Measurements from ENCODE around the gene PRKN.
"Not testable (repeated sequence)": the region's sequence is repeated elsewhere in the genome, so short reads cannot be mapped to it uniquely, and the experiment has no call there.

PRKN gene

GRCh38 chr6:161522276-161522675, 1205.3 kb downstream of the PRKN start:
- no peak for DNase-seq

GRCh38 chr6:161511447-161512095, 1216.0 kb downstream of the PRKN start:
- DNase-seq, result peak in 7 of 56 donors; percentile 3 to 30 (median 17)

DNA sequence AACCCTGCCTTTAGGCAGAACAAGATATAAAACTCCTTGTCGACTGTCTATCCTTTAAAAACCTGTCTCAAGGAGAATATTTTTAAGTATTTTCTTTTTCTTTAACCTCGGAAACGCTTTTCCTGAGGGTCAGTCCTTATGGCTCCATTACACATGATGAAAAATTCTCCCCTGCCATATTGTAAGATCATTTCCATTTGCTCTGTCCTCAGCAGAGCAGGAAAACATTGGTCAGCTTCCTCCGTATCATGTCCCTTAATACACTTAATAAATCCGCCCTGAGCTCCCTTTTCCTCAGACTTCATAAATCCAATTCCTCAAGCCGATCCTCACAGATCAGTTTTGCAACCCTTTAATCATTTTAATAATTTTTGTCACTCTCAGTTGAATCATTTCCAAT, 1219.2 kb downstream of the PRKN start:
- DNase-seq, result no peak

- no peak for DNase-seq
These were observed 1220.2 kb downstream of the PRKN start for GRCh38 chr6:161507375-161507774.

- no peak for DNase-seq
These were observed 1224.0 kb downstream of the PRKN start for GRCh38 chr6:161503570-161503969.

GRCh38 chr6:161498881-161499280, 1228.7 kb downstream of the PRKN start:
- DNase-seq, result no peak

DNA sequence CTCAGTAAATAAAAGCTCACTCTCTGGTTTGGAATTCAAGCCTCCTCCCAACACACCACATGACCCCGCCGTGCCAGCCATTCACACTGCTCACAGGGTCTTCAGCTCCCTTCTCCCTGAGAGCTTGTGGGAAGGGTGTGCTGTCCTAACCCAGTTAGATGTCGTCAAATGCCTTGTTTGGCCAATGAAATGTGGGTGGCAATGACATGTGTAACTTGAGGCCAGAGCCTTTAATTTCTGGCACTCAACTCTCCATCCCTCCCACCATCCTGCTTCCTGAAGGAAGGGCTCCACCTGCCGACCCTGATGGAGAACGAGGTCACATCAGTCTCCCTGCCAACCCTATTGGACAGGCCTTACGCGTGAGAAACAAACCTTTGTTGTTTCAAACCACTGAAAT, 1229.2 kb downstream of the PRKN start:
- peak in 2 of 56 donors; percentile 4 to 8 for DNase-seq

DNA sequence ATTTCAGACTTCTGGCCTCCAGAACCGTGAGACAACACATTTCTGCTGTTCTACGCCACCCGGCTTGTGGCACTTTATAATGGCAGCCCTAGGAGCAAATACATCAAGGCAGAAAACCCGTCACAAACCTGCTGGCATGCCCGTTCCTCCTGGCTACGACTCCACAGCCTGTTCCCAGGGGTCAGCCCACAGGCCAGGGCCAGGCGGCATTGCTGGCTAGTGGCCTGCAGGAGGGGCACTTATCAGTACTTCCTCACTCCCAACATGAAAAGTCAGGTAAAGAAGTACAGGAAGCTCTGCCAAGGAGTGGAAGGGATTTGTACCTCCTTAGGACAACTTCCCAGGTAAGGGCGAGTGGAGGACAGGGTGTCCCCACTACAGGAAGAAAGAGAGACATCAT, 1230.6 kb downstream of the PRKN start:
- DNase-seq, result no peak

DNA sequence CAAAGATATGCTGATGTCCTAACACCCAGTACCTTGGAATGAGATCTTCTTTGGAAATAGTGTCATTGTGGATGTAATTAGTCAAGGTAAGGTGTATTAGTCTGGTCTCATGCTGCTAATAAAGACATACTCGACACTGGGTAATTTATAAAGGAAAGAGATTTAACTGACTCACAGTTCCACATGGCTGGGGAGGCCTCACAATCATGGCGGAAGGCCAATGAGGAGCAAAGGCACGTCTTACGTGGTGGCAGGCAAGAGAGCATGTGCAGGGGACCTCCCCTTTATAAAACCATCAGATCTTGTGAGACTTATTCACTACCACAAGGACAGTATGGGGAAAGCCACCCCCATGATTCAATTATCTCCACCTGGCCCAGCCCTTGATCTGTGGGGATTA, 1231.3 kb downstream of the PRKN start:
- not testable (repeated sequence) for DNase-seq

- no peak for DNase-seq
These were observed 1233.0 kb downstream of the PRKN start for GRCh38 chr6:161494566-161494965.

DNA sequence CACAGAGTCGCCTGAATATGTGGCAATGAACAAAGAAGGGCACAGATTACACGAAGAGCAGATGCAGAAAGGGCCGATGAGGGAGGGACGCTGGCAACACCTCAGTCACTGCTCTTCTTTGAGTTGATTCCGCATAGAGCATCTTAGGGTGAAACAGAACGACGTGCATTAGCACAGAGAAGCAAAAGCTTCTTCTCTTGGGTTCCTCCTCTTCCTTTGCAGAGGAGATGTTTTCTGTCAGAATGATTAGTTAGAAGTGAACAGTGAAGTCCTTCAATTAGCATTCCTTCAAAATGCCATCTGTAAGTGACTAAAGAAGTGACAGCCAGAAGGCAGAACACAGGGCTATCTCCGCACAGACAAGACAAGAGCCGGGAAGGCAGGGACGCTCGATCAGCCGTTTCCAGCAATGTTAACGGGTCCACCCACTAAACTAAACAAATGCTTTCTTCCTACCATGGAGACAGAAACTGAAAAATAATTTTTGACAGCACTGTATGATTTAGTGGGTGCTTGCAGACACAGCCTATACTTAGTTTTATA, 1233.9 kb downstream of the PRKN start:
- DNase-seq, result no peak

DNA sequence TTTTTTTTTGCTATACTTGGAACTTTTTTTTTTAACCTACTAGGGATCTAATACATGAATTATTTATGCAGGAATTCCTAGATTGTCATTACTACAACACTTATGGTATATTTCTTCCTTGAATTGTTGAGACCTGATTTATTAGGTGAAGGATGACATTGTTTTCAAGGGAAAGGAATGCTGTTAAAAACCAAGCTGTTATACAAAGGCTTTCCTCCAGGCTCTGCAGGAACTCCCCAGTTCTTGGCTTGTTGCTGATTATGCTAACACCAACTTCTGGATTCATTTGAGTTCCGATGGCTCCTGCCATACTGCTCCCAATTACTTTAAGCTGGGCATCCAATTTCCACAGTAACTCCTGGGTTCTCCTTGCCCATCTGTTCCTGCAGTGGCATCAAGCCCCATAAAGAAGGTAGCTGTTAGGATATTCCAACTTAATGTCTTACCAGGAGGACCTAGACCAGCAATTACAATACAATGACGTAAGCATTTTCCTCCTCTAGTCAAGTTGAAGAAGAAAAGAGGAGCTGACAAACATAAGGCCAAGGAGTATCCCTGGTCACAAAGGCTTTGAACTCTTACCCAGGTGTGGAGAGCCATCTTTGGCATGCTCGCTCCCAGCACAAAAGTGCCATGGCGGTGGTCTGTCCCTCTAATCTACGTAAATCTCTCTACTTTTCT, 1237.8 kb downstream of the PRKN start:
- no peak for DNase-seq

- DNase-seq, result no peak
These were observed 1239.9 kb downstream of the PRKN start for GRCh38 chr6:161487694-161488093.

GRCh38 chr6:161487217-161487531, 1240.4 kb downstream of the PRKN start:
- DNase-seq, result no peak

- DNase-seq, result peak in 9 of 56 donors; percentile 7 to 46 (median 24)
These were observed 1241.0 kb downstream of the PRKN start for GRCh38 chr6:161486361-161487216.

DNA sequence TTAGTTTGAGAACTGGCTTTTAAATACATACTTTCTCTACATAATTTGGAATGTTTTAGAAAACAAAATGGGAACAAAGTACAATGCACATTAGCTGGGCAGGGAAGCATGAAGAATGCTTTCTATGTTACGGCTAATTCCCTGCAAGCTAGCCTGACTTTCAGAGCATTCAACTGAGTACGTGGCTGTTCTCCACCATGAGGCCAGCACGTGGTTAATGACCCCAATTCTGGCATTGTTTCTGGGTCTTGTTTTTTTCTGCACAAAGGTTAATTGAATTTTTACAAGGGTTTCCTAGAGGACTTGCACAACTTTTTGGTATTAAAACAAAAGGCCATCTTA, 1245.1 kb downstream of the PRKN start:
- no peak for DNase-seq

- no peak for DNase-seq
These were observed 1245.6 kb downstream of the PRKN start for GRCh38 chr6:161481786-161482516.

DNA sequence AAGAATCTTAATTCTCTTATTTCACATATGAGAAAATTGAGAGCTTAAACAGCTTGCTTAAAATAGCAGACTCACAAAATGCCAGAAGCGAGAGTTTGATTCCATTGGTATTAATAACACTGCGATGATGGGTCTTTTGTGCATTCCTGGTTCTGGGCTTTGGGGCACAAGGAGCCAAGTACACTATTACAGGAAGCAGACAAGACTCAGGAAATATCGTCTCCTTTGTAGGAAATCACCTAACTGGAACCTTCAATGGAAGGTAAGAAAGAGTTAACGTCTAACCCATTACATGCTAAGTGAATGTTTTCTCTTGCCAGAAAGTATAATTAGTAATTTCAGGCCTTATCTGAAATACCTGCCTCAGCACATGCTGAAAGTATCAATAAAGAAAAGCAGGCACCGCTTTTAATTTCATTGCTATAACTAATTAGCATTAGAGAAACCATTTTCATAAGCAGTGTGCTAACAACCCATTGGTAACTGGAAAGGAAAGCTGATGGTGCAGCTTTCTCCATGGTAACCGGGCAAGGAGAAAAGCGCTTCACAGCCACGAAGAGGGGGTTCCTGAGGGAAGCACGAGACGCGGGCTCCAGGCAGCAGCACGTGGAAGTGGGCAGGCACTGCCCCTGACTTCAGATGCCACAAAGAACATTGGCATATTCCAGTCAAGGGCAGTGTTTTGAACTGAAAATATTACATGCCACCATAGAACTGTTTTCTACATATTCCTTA, 1247.0 kb downstream of the PRKN start:
- DNase-seq, result peak in 21 of 56 donors; percentile 4 to 56 (median 27)

DNA sequence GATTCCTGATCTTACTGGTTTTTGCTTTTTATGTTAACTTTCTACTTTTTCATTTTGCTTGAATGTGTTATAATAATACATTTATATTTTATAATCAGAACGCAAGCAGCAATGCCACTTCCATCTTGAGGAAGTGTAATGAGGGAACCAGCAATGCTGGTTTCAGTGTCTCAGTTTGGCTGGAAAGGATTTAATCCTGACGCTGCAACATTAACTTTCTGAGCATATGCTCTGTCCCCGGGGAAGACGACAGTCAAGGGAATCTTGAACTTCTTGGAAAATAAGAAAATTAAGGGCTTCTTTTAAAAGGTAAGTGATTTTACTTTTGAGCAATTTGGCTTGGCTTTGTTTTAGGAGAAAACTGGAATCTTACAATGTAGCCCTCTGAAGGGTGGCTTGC, 1248.2 kb downstream of the PRKN start:
- no peak for DNase-seq

GRCh38 chr6:161477876-161478425, 1249.6 kb downstream of the PRKN start:
- DNase-seq, result no peak

DNA sequence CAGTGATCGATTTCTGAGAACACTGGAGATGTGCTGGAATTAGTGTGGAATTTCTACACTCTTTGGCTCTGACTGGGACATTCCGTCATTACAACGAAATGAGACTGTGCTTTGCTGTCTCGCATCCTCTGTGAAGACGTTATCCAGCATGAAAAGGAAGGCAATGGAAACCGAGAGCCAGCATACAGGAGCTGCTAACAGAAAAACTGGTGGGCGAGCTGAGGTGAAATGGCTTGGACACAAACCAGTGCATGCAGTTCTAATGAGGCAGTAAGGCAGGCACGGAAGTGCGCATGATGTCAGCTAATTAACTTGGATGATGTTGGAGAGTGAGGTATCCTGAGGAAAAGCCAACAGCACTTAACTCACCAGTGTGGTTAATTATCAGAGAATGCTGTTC, 1250.9 kb downstream of the PRKN start:
- no peak for DNase-seq
